ENCODE data around the gene CACNA1B.
"Not testable (repeated sequence)": the region's sequence is repeated elsewhere in the genome, so short reads cannot be mapped to it uniquely, and the experiment has no call there.

The CACNA1B gene

DNA sequence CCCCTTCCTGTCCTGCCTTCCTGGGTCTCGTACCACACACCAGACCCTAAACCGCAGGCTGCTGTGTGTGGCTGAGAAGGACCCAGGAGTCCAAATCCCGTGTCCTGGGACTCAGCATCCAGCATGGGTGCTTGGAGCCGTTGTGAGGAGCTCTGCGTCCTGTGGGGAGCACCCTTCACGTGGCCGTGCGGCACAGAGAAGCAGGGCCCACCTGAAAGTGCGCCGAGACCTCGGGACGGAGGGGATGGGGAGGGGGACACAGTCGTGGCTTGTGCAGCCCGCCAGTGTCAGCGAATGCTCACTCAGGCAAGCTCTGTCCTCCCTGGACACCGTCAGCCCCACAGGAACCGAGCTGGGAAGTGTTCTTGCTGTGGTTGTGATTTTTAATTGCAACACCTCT is 244.6 kb downstream of the CACNA1B start:
- no peak for DNase-seq

DNA sequence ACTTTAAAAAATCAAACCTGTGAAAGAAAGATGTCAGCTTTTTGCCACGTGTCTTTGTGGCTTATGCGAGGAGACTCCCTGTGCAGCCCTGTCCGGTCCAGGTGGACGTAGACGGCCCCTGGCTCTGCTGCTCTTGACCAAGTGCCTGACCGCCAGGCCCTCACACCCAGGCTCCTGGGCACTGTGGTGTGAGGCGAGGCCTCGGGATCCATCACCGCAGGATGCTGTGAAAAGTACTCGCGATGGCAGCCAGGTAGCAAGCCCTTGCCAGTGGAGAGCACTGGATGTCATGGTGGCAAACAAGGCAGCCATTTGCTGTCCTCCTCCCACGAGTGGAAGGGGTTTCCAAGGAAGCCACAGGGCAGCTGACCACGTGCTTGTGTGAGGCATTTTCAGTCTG is 245.1 kb downstream of the CACNA1B start:
- DNase-seq, result no peak

DNA sequence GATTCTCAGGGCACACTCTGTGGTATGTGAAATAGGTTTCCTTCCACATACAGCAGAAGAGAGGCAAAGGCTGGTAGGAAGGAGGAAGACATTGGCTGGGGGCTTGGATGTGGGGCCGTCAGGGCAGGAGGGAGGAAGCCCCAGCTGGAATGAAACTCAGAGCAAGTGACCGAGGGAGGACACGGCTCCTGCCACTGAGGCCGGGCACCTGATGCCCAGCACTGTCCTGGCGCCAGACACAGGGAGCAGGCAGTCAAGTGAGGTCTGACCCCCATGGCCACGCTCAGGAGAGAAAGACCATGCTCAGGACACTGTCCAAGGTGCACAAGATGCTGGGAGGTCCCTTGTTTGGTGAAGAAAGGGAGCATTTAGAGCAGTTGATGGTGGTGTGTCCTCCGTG is 245.5 kb downstream of the CACNA1B start:
- DNase-seq, result no peak

DNA sequence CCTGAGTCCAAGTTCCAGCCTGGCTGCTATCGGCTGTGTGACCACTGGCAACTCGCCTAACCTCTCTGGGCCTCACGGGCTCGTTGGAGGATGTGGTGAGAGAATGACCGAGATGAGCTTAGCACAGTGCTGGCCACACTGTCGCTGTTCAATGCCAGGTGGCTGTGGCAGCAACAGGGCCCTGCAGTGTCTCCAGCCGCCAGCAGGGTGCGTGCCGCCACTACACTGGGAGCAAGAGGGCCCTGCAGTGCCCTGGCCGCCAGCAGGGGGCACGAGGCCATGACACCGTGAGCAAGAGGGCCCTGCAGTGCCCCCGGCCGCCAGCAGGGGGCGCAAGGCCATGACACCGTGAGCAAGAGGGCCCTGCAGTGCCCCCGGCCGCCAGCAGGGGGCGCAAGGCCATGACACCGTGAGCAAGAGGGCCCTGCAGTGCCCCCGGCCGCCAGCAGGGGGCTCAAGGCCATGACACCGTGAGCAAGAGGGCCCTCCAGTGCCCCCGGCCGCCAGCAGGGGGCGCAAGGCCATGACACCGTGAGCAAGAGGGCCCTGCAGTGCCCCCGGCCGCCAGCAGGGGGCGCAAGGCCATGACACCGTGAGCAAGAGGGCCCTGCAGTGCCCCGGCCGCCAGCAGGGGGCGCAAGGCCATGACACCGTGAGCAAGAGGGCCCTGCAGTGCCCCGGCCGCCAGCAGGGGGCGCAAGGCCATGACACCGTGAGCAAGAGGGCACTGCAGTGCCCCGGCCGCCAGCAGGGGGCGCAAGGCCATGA is 248.7 kb downstream of the CACNA1B start:
- DNase-seq, result not testable (repeated sequence)

DNA sequence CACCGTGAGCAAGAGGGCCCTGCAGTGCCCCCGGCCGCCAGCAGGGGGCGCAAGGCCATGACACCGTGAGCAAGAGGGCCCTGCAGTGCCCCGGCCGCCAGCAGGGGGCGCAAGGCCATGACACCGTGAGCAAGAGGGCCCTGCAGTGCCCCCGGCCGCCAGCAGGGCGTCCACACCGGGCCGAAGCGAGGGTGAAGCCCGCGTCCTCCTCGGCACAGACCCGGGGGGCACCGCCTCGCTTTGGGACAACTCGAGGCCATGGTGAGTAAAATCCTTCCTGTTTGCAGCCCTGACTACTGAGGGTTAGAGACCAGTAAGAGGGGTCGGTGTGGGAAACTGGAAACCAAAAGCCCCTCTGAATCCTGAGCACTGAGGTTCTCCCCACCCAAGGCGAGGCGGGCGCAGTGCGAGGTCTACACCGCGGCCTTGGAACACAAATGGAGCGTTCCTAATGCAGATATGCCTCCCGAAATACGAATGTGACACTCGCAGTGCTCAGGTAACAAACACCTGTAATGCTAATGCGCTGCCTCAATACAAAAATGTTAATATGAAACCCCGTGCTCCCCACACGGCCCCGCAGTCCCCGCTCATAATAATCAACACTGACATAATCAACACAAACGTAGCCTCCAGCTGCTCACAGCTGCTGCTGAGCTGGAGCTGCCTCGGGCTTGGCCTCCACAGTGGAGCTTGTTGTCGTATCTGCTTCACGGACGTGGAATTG is 249.4 kb downstream of the CACNA1B start:
- DNase-seq, result not testable (repeated sequence)

DNA sequence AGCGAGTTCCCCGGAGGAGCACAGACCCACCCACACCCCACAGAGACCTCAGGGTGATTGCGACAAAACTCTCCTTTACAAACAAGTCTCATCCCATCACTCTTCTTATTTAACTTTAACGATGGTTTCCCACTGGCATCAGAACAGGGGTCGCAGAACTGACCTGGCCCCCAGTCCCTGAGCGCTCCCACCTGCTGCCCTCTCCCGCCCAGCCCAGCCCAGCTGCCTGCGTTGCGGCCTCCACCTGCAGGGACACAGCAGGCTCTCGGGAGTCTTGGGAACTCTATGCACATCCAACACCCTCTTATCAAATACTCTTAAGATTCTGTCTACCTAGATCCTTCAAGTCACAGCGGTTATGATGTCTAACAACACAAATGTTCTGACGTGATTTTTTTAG is 250.4 kb downstream of the CACNA1B start:
- not testable (repeated sequence) for DNase-seq

DNA sequence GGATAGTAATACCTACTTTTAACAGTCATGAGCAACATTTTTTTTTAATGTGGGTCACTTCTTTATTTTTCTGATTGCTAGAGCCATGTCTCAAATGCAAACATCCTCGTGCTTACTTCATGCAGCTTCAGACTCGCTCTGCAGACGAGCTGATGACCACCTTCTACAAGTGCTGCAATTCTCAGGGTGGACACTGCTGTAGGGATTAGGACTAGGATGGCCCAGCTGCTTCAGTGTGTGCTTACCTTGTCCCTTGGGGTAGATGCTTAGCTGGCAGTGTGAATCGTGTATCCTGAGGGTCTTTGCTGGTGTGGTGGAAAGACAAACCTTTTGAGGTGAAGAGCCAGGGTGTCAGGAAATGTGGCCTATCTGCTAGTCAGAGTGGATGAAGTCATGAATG is 251.7 kb downstream of the CACNA1B start:
- not testable (repeated sequence) for DNase-seq

DNA sequence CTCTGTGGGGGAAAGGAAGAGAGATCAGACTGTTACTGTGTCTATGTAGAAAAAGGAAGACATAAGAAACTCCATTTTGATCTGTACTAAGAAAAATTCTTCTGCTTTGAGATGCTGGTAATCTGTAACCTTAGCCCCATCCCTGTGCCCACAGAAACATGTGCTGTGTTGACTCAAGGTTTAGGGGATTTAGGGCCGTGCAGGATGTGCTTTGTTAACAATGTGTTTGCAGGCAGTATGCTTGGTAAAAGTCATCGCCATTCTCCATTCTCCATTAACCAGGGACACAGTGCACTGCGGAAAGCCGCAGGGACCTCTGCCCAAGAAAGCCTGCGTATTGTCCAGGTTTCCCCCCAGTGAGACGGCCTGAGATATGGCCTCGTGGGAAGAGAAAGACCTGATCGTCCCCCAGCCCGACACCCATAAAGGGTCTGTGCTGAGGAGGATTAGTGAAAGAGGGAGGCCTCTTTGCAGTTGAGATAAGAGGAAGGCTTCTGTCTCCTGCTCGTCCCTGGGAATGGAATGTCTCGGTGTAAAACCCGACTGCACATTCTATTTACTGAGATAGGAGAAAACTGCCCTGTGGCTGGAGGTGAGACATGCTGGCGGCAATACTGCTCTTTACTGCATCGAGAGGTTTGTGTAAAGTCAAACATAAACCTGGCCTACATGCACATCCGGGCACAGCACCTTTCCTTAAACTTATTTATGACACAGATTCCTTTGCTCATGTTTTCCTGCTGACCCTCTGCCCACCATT is 255.5 kb downstream of the CACNA1B start:
- not testable (repeated sequence) for DNase-seq

DNA sequence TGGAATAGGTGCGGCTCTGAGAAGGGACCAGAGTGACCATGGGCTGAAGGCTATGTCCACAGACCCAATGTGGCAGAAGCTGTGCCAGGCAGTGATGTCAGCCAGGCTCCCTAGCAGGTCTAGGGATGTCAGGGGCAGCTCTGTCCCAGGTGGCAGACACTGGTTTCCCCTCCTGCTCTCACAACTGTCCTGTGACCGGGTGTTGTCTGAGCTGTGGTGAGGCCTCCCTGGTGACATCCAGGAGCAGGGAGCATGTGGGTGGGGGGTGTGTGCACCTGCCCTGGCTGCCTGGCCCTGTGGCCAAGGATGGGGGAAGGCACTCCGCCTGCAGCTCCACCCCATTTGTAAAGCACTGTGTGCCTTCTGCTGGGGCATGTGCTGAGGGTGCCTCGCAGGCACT is 257.0 kb downstream of the CACNA1B start:
- not testable (repeated sequence) for DNase-seq

DNA sequence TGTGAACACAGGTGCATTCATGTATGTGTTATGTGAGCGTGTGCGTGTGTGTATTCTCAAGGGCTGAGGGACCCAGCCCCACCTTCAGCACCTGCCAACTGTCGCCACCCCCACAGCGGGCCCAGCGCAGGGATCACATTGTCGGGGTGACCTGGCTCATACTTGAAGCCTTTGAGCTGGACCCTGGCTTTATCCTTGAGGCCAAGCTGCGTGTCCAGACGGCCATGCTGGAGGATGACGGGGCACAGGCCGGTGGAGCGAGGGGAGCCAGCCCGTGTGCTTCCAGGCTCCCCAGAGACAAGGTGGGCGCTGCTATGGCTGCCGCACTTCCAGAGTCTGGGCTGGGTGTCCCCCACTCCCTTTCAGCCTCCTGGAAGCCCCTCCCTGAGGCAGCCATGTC is 261.5 kb downstream of the CACNA1B start:
- DNase-seq, result not testable (repeated sequence)

DNA sequence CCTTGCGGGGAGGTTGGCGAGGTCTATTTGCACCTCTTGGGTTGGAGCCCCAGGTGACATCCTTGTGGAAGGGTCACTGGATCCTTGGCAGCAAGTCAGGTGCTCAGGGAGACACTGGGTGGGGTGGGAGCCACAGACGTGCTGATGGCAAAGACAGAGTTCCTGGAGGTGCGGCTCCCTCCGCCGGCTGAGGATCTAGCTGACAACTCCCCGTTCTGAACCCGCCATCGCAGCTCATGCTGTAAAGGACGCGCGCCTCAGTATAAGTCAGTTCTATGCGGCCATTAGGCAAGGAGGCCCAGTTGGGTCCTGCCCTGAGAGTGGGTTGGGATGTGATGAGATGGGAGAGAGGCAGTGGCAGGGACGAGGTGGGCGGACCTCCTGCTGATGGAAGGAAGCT is 263.4 kb downstream of the CACNA1B start:
- DNase-seq, result not testable (repeated sequence)

DNA sequence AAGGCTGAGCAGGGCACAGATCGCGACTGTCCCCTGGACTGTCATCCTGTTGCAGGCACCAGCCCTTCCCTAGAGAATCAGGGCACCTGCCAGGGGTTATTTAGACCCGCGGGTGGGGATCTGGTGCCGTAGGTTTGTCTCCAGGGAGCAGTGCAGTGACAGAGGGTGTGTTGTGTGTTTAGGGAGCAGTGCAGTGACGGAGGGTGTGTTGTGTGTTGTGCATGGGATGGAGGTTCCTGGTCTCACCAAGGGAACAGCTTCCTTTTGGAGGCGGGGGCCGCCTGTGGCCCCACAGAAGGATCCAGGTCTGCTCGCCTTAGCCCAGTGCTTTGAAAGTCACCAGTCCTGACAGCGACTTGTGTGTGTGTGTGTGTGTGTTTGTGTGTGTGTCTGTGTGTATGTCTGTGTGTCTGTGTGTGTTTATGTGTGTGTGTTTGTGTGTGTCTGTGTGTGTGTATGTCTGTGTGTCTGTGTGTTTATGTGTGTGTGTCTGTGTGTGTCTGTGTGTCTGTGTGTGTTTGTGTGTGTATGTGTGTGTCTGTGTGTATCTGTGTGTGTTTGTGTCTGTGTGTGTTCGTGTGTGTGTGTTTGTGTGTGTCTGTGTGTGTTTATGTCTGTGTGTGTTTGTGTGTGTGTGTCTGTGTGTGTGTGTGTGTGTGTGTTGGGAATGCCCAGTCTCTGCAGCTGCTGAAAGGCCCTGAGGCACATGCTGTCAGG is 265.1 kb downstream of the CACNA1B start:
- not testable (repeated sequence) for DNase-seq

DNA sequence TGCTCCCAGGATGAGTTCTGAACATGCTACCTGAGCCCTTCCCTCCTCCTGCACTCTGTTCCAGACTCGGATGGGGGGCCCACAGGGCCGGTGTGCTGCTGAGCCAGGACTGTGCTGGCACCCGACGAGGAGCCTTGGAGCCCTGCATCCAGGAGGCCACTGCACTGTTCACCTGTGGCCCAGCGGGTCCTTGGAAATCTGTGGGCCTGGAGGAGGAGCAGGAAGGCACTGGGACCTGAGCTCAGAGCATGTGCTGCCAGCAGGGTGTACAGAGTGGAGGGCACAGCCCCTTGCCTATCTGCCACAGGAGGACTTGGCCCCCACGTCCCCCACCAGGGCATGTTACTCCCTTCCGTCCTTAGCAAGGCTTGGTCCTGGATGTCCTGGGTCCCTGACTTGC is 265.9 kb downstream of the CACNA1B start:
- not testable (repeated sequence) for DNase-seq

DNA sequence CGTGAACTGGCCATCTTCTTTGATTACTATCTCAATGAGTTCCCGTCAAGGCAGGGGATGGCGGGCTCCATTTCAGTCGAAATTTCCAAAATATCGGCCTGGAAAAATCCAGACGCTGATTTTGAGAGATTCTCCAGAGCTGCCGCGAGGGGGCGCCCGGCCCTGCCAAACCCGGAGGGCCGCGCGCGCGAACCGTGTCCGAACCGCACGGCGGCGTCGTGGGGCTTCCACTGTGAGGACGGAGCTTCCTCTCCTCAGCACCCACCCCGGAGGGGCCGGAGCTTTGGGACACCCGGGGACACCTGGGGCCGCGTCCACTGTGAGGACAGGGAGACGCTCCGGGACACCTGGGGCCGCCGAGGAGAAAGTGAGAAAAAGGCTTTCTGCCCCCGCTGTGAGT is 270.0 kb downstream of the CACNA1B start:
- not testable (repeated sequence) for DNase-seq

DNA sequence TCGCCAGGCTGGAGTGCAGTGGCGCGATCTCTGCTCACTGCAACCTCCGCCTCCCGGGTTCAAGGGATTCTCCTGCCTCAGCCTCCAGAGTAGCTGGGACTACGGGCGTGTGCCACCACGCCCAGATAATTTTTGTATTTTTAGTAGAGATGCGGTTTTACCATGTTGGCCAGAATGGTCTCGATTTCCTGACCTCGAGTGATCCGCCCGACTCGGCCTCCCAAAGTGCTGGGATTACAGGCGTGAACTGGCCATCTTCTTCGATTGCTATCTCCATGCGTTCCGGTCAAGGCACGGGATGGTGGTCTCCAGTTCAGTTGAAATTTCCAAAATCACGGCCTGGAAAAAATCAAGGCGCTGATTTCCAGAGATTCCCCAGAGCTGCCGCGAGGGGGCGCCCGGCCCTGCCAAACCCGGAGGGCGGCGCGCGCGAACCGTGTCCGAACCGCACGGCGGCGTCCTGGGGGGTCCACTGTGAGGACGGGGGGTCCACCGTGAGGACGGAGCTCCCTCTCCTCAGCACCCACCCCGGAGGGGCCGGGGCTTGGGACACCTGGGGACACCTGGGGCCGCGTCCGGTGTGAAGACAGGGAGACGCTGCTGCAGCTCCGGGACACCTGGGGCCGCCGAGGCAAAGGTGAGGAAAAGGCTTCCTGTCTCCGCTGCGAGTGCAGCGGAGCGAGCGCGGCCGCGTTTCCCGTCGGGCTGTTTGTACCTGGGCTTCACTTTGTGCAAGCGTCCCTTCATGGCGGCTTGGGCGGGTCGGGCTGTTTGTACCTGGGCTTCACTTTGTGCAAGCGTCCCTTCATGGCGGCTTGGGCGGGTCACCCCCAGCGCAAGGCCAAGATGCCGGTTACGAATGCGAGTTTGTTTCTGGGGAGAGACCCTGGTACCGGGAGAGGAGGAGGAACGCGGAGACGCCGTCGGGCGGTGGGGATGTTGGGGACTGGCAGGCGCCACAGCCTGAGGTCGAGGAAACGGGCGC is 272.4 kb downstream of the CACNA1B start:
- DNase-seq, result not testable (repeated sequence)

DNA sequence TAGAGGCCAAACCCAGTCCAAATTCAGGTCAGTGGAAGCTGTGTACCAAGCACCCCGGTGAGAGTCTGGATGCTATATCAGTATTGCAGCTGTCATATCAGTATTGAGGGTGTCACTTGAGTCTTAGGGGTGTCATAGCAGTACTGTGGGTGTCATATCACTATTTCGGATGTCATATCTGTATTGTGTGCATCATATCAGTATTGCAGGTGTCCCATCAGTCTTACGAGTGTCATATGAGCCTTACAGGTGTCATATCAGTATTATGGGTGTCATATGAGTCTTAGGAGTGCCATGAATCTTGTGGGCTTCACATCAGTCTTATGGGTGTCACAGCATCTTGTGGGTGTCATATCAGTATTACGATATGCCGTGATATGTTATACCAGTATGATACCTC is 278.2 kb downstream of the CACNA1B start:
- not testable (repeated sequence) for DNase-seq

DNA sequence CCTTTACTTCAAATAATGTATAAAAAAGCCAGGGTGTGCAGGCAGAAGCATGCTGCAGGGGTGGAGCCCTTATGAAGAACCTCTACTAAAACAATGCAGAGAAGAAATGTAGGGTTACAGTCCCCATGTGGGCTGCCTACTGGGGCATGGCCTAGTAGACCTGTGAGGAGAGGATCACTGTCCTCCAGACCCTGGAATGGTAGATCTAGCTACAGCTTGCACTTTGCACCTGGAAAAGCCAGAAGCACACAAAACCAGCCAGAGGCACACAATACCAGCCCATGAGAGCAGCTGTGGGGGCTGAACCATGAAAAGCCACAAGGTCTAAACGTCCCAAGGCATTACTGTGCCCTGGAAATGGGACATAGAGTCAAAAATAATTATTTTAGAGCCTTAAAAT is 289.2 kb downstream of the CACNA1B start:
- not testable (repeated sequence) for DNase-seq
